NCI-H2171 (cell line): ENCODE data around the gene LAMC3.
"Not testable (repeated sequence)": the region's sequence is repeated elsewhere in the genome, so short reads cannot be mapped to it uniquely, and the experiment has no call there.

Experiments used
- DNase-seq: peaks from one replicate; lab custom pipeline; 2025; lab: John Stamatoyannopoulos, UW

The LAMC3 gene

GRCh38 chr9:131028931-131029573 is 20.1 kb downstream of the LAMC3 start:
- no peak for DNase-seq

DNA sequence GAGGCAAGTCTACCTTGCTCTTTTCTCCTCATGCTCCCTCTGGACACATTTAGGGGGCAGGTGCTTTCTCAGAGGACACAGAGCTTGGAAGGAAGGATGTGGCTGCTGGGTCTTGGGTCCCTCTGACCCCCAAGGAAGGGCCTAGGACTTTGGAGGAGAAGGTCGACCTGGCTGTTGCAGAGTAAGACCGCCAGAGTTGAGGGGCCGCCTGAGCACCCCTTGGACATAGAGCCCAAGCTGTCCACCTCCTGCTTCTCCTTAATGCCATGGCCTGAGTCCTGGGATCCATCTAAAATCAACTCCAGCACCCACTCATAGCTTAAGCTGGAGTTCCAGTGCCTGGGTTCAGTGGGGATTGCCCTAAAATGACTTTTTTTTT is 20.6 kb downstream of the LAMC3 start:
- no peak for DNase-seq

DNA sequence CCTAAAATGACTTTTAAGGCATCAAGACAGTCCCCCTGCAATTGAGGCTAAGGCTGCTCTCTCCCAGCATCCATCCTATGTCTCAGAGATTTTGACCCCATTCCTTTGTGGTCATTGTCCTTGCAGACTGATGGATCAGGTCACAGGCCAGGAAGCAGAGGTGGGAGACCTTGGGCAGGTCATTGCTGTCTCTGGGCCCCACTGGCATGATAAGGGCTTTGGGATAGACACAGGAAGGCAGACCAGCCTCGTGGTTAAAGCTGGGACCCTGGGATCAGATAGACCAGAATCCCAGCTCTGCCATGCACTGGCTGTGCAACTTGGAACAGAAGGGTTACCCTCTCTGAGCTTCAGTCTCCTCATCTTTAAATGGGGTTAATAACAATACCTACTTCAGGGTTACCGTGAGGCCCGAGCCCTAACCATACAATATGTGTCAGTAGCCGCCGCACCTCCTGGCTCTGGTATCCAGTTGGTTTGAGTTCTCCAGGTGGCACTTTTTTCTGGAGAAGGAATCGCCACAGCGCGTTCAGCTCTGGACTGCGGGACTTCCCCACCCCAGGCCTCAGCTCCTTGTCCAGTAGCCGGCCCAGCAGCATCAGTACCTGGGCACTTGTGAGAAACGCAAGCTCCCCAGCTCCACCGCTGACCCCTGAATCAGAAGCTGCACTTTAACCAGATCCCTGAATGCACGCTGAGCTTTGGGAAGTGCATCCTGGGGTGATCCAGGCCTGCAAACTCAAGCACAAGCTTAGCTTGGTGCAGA is 21.4 kb downstream of the LAMC3 start:
- no peak for DNase-seq

- no peak for DNase-seq
These were observed 22.1 kb downstream of the LAMC3 start for GRCh38 chr9:131031005-131031641.

DNA sequence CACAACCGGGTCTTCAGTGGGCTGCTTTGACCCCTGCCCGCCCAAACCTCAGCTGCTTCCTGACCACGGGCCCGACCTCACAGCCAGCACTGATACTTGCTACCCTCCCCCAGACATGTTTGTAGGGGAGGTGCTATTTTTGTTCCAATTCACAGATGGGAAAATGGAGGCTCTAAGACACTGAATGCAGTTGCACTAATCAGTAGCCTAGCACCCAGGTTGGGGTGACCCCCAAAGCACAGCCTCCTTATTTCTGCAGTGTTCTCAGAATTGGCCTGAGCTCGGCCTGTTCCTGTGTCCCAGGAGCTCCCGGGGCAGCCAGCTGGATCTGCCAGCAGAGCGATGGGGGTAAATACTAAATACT is 22.6 kb downstream of the LAMC3 start:
- no peak for DNase-seq

DNA sequence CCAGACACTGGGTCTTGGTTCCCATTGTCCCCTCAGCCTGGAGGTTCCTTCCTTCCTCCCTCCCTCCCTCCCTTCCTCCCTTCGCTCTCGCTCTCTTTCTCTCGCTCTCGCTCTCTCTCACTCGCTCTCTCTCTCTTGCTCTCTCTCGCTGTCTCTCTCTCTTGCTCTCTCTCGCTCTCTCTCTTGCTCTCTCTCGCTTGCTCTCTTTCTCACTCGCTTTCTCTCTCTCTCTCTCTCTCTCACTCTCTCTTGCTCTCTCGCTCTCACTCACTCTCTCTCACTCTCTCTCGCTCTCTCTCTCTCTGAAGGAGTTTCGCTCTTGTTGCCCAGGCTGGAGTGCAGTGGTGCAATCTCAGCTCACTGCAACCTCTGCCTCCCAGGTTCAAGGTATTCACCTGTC is 23.4 kb downstream of the LAMC3 start:
- DNase-seq = no peak

GRCh38 chr9:131033269-131034224 is 24.6 kb downstream of the LAMC3 start:
- DNase-seq = no peak

GRCh38 chr9:131034268-131034667 is 25.3 kb downstream of the LAMC3 start:
- no peak for DNase-seq

DNA sequence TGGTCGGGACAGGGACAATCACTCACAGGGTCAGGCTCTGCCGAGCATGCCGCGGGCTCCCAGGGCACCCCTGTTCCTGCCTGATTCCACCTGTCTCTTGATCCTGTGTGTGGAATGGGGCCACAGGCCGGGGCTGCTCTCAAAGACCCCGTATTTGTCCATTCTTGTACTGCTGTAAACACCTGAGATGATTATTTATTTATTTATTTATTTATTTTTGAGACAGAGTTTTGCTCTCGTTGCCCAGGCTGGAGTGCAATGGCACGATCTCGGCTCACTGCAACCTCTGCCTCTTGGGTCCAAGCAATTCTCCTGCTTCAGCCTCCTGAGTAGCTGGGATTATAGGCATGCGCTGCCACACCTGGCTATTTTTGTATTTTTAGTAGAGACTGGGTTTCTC is 25.8 kb downstream of the LAMC3 start:
- not testable (repeated sequence) for DNase-seq

GRCh38 chr9:131035548-131035947 is 26.6 kb downstream of the LAMC3 start:
- DNase-seq = no peak

- DNase-seq = no peak
These were observed 27.1 kb downstream of the LAMC3 start for GRCh38 chr9:131036071-131036470.

DNA sequence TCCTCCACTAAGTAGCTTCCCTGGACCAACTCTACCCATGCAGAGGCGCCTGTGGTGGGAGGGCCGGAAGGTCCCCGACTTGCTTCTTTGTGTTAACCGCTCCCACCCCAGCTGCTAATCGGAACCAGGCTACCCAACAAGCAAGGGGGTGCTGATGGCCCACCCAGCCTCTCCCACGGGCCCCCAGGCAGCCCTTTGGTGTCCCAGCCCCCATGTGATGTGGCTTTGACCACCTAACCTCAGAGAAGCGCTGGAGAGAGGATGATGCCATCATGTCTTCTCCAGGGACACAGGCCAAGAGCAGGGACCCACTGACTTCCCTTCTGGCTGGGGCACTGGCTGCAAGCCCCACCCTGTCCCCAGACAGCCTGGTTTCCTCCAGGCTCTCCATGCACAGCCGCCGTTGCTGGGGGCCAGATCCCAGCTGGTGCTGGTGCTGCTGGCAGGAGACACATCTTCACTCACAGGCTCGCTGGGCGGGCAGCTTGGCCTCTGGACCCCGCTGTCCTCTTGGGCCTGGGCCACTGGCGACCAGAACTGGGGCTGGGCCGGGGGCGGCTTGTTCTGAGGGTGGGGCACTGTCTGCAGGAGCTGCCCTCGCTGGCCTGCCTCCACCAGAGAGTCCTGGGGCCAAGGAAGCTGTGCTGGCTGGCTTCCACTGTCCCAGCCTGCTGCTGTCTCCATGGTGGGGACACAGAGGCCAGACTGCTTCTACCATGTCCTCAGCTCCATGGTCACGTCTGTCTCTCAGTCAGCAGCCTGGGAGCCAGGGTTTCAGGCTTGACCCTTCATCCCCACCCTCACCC is 27.8 kb downstream of the LAMC3 start:
- no peak for DNase-seq

DNA sequence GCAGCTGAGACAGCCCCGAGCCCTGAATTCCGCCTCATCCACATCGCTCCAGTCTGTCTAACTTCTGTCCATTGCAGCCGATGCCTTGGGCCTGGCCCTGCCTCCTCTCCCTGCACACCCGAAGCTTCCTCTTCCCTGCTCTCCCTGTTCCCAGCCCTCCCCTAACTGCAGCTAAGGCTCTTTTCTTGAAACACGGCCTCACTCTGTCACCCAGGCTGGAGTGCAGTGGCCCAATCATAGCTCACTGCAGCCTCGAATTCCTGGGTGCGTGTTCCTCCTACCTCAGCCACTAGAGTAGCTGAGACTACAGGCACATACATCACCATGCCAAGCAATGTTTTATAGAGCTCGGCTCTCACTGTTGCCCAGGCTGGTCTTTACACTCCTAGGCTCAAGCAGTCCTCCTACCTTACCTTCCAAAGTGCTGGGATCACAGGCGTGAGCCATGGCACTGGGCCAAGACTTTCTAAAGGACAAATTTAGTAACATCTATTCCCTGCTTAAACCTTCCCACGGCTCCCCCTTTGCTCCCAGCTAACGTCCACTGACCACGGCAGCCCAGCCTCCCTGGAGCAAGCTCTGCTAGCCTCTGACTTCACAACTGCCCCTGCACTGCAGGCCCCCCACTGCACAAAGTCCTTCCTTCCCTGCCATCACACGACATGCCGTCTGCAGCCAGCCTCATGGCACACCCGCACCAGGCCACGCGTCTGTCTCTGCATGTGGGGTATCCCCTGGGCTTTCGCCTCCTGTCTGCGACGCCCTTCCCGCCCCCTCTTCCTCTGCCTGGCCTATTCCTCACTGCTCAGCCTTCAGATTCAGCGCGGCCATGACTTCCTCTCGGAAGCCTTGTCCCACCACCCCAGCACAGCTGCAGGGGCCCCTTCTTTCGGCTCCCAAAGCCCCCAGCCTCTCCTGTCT is 28.6 kb downstream of the LAMC3 start:
- no peak for DNase-seq

DNA sequence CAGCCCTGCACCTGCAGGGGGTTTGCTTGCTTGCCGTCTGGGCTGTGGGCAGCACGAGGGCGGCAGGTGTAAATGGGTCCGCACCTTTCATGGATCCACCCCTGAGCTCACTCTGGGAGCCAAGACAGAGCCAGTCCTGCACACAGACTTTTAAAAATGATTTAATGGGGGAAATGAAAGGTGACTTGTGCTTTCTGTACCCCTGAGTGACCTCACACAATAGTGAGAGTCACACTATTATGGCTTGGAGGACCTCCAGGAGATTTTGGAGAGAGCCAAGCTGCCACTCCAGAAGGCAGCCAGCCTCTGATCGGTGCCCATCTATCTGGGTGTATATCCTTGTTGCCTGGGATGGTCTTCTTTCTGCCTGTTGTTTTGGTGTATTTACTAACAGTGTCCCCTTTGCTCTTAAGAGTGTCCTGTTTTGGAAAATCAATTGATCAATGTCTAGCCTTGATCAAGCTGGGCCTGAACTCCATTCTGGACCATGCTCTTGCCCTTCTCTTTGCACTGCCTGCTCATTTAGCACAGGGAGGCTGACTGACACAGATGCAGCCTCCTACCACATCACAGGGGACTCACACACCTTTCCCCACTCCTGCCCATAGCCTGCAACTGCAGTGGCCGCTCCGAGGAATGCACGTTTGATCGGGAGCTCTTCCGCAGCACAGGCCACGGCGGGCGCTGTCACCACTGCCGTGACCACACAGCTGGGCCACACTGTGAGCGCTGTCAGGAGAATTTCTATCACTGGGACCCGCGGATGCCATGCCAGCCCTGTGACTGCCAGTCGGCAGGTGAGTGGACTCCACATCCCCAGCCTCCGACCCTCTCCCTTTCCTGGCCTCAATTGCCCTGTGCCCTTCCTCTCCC is 29.5 kb downstream of the LAMC3 start:
- DNase-seq = no peak

- no peak for DNase-seq
These were observed 30.4 kb downstream of the LAMC3 start for GRCh38 chr9:131039129-131039954.

GRCh38 chr9:131042666-131043065 is 33.7 kb downstream of the LAMC3 start:
- DNase-seq = no peak

- DNase-seq = no peak
These were observed 34.1 kb downstream of the LAMC3 start for GRCh38 chr9:131043087-131043486.

- no peak for DNase-seq
These were observed 34.7 kb downstream of the LAMC3 start for GRCh38 chr9:131043646-131044045.
